Kasumi-1 (cell line): Measurements from ENCODE around the gene POU6F2.
"Not testable (repeated sequence)": the region's sequence is repeated elsewhere in the genome, so short reads cannot be mapped to it uniquely, and the experiment has no call there.

ENCODE experiments used
- DNase-seq, 2 experiments: peaks; one replicate each; lab custom pipeline; 2025; lab: John Stamatoyannopoulos, UW

The POU6F2 gene

DNA sequence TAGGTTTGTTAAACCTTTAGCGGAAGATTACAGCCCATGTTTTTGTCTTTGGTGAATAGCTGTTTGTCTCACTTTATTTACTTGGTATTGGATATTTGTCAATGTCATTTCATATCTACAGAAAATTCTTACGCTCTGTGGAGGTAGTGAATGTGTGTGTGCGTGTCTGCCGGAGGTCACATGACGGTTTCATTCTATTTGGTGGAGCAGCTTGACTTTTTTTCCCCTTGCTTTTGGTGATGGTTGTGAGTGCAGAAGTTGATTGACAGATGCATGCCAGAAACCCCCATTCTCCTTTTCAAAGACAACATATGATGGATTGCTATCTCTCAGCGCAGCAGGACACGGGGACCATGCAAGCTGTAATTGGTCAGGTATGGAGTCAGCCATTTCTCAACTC lies at the start of gene POU6F2:
POU6F2 (plus strand) TSS at position 225 of the 400 bp plus-strand sequence; CDS start at position 270, 45 bp downstream.
- no peak for DNase-seq

GRCh38 chr7:38928506-38928905 lies 49.2 kb upstream of the POU6F2 start:
- DNase-seq = no peak

GRCh38 chr7:38929460-38930171 lies 48.1 kb upstream of the POU6F2 start:
- peak; percentile 37 to 40 for DNase-seq

DNA sequence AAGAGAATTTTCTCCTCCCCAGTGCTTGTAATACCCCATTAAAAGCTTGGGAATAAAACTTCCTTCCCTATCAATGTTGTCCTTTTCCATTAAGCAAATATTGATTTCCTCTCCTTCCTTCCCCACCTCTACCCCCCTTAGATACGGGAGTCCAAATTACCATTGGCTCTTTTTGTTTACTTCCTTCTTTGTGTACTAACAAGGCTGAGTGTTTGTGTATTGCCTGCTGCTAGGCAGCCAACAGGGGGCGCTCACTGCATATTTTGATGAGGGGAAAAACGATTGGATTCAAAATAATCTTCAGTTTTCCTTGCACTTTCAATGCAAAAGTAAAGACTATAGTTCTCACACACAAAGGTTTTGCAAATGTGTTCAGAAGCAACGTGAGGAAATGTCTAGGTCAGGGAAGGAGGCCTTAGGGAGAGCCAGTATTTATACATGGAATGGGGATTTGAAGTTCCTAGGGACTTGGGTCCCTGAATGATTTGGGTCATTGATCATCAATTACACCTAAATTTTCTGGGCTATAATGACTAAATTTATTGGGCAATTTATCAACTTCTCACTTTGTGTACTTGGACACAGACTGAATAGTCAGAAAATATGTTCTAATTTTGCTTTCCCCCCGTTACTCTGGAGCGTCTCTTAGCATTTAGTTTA lies 45.1 kb upstream of the POU6F2 start:
- DNase-seq = peak; percentile 35 to 66

- DNase-seq = no peak
These were observed 43.7 kb upstream of the POU6F2 start for GRCh38 chr7:38934051-38934450.

DNA sequence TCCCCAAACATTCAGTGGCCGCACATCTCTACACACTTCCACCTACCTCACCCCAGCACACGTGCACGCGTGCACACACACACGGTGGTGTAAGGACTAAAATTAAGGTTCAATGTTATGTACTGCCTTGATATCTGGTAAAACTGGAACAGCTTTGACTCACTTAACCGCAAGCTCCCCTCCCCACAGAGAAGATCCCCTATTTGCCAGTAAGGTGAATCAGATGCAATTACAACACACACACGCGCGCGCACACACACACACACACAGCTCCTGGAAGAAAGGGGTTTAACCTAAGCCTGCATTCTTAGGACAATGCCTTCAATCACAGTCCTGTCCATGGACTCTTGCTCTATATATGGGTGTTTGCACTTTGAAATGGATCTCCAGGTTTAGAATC lies 43.2 kb upstream of the POU6F2 start:
- DNase-seq = no peak

GRCh38 chr7:38936641-38937040 lies 41.1 kb upstream of the POU6F2 start:
- no peak for DNase-seq

DNA sequence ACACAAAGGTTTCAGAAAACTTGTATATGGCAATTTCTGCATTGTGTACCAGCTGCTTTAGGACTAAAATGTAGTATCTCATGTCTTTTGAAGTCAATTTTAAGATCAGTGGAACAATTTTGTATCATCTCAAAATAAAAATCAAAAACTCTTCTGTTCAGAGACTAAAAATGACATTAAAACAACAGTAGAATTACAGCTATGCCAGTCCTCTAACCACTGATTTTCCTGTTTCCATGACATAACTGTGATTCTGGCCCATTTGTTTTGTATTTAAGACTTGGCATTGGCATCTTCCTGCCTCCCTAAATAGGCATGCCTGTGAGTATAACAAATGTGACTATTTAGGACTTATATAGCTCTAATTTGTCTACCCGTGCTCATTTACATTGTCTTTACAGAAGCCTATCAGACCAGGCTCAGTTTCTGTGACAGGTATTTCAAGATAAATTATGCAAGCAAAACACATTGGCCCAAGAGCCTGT lies 39.7 kb upstream of the POU6F2 start:
- no peak for DNase-seq

DNA sequence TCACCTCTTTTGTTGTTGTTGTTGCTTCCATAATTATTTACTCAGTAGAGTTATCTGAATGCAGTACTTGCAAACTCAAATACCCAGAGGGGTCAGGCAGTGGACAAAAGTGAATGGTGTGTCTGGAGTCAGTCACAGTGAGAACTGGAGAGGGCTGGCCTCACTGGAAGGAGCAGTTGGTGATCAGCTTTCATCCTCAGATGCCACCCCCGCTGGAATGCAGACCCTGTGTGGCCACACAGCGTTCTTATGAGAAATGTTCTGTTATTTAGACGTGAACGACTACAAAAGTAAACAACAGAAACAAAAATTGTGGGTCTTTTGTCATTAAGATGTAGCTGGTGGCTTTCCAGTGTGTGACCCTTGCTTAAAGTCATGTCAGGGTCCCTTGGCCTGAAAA lies 39.1 kb upstream of the POU6F2 start:
- DNase-seq = no peak

DNA sequence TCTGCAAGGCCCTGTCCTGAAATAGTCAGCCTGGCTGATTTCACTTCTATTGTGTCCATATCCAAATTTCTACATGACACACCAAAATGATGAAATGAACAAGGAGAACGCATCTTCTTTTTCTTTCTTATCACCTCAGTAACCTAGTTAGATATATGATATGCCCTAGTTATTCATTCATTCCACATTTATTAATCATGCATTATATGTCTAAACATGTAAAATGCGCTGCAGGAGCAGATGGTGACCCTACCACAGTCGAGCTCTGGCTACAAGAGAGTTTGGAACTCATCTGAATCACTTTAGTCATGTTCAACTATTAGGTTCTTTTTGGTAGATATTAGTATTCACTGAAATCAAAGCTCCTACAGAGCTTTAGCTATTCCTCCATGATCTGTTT lies 36.9 kb upstream of the POU6F2 start:
- DNase-seq = no peak

GRCh38 chr7:38942431-38943051 lies 35.2 kb upstream of the POU6F2 start:
- DNase-seq = no peak

DNA sequence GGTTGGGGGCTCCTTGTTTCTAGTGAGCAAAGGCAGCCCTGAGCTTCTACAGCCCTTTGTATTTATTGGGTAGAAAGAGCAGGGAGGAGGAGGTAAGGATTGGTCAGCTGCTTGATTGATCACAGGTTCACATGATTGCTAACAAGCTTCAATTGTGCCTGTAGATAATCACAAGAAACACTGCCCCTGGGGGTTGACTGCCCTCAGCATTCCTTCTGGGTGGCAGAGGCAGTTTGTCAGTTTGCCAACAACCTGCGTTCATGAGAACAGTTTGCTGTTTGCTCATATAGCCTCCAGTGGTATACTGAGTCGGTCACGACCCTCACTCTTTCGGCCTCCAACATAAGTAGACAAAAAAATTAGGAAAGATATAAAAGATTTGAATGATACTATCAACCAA lies 30.2 kb upstream of the POU6F2 start:
- DNase-seq = not testable (repeated sequence)

GRCh38 chr7:38950309-38950708 lies 27.4 kb upstream of the POU6F2 start:
- DNase-seq = no peak

GRCh38 chr7:38951213-38951612 lies 26.5 kb upstream of the POU6F2 start:
- no peak for DNase-seq

DNA sequence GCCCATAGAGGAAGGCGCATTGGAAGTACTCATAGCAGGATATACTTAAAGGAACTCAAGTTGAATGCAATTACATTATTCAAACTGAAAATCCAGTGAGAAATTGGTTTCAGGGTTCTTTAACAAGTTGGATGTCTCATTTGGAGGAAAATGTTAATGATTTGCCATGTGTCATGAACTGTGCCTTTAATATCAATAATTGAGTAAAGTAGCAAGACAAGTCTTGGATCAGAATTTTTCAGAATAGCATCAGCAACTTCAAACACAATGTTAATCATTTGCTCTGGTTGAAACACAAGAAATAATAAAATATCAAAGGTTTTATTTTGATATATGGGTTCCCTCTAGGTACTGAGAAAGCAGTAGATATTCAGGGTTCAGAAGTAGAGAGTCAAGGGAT lies 24.5 kb upstream of the POU6F2 start:
- DNase-seq = no peak

- DNase-seq = no peak
These were observed 23.7 kb upstream of the POU6F2 start for GRCh38 chr7:38953971-38954370.

DNA sequence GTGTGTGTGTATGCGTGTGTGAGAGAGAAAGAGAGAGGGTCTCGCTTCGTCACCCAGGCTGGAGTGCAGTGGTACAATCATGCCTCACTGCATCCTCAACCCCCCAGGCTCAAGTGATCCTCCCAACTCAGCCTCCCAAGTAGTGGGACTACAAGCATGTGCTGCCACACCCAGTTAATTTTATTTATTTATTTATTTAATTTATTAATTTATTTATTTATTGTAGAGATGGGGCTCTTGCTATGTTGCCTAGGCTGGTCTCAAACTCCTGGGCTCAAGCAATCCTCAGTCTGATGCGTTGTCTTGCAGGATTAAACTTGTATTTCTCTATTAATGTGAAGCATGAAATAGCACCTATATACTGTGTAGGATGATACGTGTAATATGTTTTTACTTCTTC lies 21.8 kb upstream of the POU6F2 start:
- no peak for DNase-seq

- DNase-seq = no peak
These were observed 15.7 kb upstream of the POU6F2 start for GRCh38 chr7:38962028-38962427.

- no peak for DNase-seq
These were observed 12.8 kb upstream of the POU6F2 start for GRCh38 chr7:38964921-38965320.

GRCh38 chr7:38973760-38974159 lies 3.9 kb upstream of the POU6F2 start:
- DNase-seq = no peak

GRCh38 chr7:38975944-38976392 lies 1.7 kb upstream of the POU6F2 start:
- DNase-seq = no peak

DNA sequence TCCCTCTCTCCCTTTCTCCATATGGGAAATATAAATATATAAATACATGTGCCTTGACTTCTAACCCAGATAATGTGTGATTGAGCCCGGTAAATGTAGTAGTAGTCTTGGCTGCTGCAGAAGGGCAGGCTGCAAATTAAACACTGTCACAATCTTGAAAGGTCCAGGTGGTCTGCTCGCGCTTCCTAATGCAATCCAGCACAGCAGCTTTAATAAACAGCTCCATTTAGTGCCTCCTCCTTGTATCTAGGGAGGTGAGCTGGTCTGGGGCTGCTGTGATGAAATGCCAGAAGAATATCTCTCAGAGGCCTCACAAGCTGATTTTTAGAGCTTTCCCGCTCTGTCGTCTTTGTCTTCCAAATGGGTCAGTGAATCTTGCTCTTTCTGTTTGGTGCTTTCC lies 782 bp downstream of the POU6F2 start:
- DNase-seq = no peak

- DNase-seq = no peak
These were observed 14.5 kb downstream of the POU6F2 start for GRCh38 chr7:38992203-38992602.
